ENCODE data around the gene RTN4IP1. TPM values are rescaled to one million over a fixed set of nuclear protein-coding genes. Genes with fewer than 3 reads are reported as not detected.
A peak's percentile ranks its signal among the peaks of the same experiment; 100 is the strongest.

Gene RTN4IP1
- total and polyA plus RNA-seq, 2 of the 13 experiments (the other 11 are each of a cell fraction or from before 2014, with no cell fraction given): 5.5 to 17.2 TPM

GRCh38 chr6:106540907-106541306, 88.4 kb downstream of the RTN4IP1 start (continued):
- TF ChIP-seq MTA3 (CRISPR knock-in tag; IDR thresholded peaks at IDR 0.05) (no peak), TEAD3 (CRISPR knock-in tag; optimal IDR thresholded peaks at IDR 0.05; ENCODE audit: borderline replicate concordance) (peak; percentile 70), DMAP1 (CRISPR knock-in tag; IDR thresholded peaks at IDR 0.05) (no peak), ZNF678 (CRISPR knock-in tag; IDR thresholded peaks at IDR 0.05) (no peak), NR2F1 (CRISPR knock-in tag; IDR thresholded peaks at IDR 0.05) (no peak), IKZF5 (CRISPR knock-in tag; IDR thresholded peaks at IDR 0.05) (no peak), ZNF317 (CRISPR knock-in tag; IDR thresholded peaks at IDR 0.05) (no peak), KLF11 (CRISPR knock-in tag; IDR thresholded peaks at IDR 0.05) (no peak), CSRNP1 (CRISPR knock-in tag; IDR thresholded peaks at IDR 0.05) (no peak), RCOR2 (CRISPR knock-in tag; IDR thresholded peaks at IDR 0.05) (no peak)
- TF ChIP-seq, protein P1, sequence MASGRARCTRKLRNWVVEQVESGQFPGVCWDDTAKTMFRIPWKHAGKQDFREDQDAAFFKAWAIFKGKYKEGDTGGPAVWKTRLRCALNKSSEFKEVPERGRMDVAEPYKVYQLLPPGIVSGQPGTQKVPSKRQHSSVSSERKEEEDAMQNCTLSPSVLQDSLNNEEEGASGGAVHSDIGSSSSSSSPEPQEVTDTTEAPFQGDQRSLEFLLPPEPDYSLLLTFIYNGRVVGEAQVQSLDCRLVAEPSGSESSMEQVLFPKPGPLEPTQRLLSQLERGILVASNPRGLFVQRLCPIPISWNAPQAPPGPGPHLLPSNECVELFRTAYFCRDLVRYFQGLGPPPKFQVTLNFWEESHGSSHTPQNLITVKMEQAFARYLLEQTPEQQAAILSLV (CRISPR knock-in tag; IDR thresholded peaks at IDR 0.05; ENCODE audit: borderline replicate concordance): no peak
- TF ChIP-seq, protein P2, sequence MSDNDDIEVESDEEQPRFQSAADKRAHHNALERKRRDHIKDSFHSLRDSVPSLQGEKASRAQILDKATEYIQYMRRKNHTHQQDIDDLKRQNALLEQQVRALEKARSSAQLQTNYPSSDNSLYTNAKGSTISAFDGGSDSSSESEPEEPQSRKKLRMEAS (IDR thresholded peaks at IDR 0.05): no peak

Measured in HepG2 (cell line).